ENCODE results near the gene SCN4A.
"Not testable (repeated sequence)": the region's sequence is repeated elsewhere in the genome, so short reads cannot be mapped to it uniquely, and the experiment has no call there.

SCN4A gene

DNA sequence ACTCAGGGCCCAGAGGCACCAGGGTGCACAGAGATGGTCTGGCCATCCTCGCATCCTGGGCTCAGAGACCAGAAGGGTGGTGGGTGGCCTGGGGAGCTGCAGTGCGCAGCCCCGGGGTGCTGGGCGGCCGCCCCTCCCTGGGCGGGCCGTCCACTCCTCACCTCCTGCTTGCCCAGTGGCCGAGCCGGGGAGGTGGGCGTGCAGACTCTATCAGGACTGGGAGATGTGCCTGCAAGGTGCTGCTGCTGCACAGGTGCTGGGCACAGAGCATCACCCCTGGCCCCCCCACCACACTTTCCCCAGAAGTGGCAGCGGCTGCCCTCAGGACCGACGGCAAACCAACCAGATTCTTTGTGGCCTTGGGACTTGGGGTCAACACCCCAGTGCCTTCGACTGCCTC, at the start of gene SCN4A:
TSS of gene SCN4A (minus strand) at position 123 of the 400 bp plus-strand sequence. CDS start at position 46, 77 bp downstream.
- H3K4me3 ChIP-seq (ENCODE audit: low read depth, low read length) = no peak within 1 kb of the TSS

DNA sequence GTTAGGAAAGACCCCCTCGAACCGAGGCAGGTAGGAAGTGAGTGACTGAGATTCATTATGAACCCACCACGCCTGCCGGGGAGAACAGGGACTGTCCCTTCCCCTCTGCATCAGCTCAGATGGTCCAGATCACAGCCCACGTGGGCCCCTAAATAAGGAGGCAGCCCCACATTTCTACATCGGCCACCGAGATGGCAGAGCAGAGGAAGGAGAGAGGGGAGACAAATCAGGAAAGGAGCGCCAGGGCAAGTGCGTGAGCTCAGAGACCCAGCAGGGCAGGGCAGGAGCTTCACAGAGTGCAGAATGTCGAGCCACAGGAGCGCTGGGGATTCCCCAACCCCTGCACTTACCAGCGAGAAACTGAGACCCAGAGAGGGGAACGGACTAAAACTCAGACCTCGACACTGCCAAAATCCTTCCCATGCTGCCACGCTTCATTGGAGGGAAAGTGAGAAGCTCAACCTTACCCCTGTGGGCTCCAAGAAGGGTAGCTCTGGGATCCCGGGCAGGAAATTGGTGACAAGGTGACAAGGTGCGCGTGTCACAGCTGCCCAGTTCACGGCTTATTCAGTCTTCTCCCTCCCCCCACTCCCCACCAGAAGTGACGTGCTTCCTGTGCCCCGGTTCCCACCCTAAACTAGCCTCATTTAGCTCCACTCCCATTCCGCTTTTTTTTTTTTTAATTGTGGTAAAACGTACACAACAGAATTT, 47.5 kb upstream of the SCN4A start, which contains the start of gene ICAM2:
TSS of gene ICAM2 (minus strand) at position 578 of the 711 bp plus-strand sequence. CDS start 13,942 bp downstream, outside the sequence.
- H3K4me3 ChIP-seq (ENCODE audit: low read depth, low read length) = no peak within 1 kb of the TSS

DNA sequence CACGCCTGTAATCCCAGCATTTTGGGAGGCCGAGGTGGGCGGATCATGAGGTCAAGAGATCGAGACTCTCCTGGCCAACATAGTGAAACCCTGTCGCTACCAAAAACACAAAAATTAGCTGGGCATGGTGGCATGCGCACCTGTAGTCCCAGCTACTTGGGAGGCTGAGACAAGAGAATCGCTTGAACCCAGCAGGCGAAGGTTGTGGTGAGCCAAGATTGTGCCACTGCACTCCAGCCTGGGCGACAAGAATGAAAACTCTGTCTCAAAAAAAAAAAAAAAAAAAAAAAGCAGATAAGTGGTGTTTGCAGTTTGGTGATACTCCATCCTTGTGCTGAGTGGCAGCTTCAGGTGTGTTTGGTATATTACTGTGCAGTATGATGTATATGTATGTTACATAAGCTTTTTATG, 46.8 kb upstream of the SCN4A start:
- not testable (repeated sequence) for H3K4me3 ChIP-seq (ENCODE audit: low read depth, low read length)

DNA sequence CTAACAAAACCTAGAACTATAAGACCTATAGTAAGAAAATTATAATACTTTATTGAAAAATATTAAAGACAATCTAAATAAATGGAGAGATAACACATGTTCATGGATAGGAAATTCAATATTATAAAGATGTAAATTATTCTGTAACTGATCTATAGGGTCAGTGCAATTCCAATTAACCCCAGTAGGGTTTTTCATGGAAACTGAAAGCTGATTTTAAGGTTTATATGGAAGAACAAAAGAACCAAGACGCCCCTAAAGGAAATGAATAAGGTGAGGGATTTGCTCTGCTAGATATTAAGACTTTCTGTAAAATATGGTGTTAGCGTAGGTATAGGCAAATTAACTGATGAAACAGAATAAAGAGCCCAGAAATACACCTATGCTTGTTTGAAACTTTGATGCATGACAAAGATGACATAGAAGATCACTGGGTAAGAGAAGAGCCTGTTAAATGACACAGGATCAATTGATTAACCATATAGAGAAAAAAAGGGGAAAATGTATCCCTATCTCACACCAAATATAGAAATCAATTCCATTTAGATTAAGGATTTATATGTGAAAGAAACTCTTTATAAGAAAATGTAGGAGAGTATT, 44.8 kb upstream of the SCN4A start:
- H3K4me3 ChIP-seq (ENCODE audit: low read depth, low read length) = no peak overlapping the region

DNA sequence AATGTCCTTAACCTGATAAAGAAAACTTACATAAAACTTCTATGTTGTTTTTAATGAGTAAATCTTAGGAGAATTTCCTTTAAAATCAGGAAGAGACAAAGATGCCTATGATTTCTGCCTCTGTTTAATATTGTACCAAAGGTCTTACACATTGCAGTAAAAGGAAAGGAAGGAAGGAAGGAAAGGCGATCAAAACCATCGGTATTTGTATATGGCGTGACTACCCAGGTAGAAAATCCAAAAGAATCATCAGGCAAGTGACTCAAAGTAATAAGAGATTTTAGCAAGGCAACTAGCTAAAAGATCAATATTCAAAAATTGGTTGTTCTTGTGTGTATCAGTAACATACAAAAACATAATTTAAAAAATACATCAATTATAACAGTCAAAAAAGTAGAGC, 44.3 kb upstream of the SCN4A start:
- no peak overlapping the region for H3K4me3 ChIP-seq (ENCODE audit: low read depth, low read length)

DNA sequence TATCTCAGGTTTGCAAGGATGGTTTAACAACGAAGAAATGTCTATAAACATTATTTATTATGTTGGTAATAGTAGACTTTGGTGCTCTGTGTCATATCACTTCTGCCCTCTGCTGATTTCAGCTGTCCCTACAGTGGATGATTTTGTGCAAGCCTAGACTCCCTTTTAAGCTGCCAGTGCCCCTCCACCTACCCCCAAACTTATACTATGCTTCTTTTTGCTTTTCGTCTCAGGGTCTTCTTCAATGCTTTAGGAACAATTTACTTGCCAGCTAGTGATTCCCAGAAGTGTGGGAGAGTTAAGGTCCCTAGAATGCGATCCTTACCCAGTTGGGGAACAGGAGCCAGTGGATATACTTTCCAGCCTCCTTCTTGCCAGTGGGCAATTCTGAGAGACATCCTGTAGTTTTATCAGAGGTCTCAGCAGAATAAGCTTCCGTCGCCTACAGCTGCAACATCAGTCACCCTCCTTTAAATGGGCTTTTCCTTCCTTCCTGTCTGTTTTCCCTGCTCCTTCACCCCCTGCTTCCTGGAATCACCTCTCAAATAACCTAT, 43.6 kb upstream of the SCN4A start:
- no peak overlapping the region for H3K4me3 ChIP-seq (ENCODE audit: low read depth, low read length)

DNA sequence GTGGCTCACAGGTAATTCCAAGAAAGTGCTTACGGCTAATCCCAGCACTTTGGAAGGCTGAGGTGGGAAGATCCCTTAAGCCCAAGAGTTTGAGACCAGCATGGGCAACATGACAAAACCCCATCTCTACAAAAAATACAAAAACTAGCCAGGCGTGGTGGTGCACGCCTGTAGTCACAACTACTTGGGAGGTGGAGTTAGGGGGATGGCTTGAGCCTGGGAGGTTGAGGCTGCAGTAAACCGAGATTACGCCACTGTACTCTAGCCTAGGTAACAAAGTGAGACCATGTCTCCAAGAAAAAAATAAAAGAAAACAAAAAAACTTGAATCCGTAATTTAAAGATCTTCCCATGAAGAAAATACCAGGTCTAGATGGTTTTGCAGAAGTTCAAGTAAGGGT, 42.7 kb upstream of the SCN4A start:
- no peak overlapping the region for H3K4me3 ChIP-seq (ENCODE audit: low read depth, low read length)

DNA sequence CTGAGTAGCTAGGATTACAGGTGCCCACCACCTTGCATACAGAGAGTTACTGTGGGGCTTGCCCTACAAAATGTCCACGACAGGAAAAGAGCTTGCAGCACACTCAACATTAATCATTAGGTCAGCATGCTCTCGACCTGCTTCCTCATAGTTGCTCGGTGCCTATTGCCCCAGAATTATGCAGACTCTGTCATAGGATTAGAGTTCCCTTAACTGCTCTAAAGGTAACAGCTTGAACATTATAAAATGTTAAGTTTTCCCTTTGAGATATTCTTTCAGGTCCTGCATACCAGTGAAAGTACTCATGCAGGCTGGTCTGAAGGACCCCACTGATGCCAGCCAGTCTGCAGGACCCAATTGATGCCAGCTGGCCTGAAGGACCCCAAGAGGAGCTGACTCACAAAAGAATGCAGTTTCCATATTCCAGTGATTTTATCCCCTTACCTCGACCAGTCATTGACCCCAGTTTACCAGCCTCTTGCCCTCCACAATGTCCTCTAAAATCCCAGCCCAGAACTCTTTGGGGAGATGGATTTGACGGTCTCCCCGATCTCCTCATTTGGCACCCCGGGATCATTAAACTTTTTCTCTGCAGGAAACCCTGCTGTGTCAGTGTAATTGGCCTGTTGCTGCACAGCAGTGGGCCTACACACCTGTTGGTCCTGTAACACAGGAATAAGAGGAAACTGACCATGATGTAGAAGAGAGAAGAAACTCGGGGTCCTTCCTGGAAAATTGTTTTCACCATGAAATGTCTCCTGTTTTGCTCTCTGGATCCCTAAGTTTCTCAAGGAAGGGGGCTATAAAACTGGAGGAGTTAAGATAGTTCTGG, 37.1 kb upstream of the SCN4A start:
- H3K4me3 ChIP-seq (ENCODE audit: low read depth, low read length) = no peak overlapping the region

DNA sequence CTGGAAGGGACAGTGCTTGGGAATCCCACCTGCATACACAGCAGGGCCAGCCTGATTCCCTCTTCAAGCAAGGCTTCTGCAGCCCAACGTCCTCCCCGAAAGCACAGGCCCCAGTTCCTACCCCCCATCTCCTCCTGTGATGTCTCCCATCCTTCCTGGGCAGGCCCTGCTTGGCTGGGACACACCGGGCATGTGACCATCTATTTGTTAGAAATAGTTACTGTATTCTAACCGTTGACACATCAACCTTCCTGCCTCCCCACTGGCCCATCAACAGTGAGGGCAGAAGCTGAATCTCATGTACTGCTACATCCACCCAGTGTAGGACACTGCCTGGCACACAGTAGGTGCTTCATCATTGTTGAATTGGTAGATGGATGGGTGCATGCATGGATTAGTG, 36.1 kb upstream of the SCN4A start:
- no peak overlapping the region for H3K4me3 ChIP-seq (ENCODE audit: low read depth, low read length)

DNA sequence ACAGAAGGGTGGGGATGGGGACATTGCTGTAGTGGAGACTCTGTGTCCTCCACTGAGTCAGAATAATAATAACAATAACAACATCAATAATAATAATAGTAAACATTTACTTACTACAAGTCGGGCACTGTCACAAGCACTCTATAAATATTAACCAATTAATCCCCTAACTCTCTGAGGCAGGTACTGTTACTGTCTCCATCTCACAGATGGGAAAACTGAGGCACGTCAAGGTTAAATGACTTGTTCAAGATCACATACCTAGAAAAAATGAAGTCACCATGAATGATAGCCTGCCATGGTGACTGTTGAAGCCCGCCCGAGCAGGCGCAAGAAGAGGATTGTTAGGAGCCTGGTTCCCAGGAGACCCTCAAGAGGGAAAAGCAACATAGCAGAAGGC, 35.6 kb upstream of the SCN4A start:
- H3K4me3 ChIP-seq (ENCODE audit: low read depth, low read length) = no peak overlapping the region

DNA sequence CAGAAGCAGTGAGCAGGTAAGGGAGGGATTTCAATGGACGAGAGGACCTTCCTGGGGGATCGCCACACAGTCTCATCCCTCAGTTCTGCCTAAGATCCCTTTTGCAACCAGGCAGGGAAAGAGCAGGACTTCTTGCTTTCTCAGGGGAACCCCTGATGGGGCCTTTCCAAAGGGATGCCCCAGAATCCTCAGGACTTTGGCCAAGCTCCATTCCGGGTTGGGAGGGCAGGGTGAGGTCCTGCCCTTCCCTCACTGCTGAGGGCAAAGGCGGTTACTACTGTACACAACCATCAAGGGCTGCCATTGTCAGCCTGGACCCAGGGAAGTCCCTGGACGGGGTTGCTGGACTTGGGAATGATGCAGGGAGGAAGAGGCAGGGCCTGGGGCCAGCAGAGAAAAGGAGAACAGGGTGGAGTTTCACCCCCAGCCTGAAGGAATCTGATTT, 35.1 kb upstream of the SCN4A start:
- H3K4me3 ChIP-seq (ENCODE audit: low read depth, low read length) = no peak overlapping the region

DNA sequence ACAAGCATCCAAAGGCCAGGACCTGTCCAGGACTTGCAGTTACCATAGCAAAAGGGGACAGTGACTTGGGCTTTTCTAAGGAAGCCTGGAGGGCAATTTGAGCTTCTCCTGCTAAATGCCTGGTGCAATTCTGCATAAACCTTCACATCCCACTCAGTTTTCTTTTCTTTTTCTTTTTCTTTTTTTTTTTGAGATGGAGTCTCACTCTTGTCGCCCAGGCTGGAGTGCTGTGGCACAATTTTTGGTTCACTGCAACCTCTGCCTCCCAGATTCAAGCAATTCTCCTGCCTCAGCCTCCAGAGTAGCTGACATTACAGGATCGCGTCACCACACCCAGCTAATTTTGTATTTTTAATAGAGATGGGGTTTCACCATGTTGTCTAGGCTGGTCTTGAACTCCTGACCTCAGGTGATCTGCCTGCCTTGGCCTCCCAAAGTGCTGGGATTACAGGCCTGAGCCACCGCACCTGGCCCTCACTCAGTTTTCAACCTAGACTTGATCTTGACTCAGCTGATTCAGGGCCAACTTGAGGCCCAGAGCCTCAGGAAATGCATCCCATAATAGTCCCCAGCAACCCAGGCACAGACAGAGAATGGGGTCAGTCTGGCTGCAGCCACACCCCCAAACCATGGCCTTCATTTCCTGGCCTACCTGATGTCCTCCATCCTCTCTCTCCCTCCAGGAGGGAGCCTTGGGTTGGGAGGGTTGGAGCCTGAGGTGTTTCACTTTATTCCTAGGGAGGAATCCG, 34.5 kb upstream of the SCN4A start:
- H3K4me3 ChIP-seq (ENCODE audit: low read depth, low read length) = not testable (repeated sequence)

DNA sequence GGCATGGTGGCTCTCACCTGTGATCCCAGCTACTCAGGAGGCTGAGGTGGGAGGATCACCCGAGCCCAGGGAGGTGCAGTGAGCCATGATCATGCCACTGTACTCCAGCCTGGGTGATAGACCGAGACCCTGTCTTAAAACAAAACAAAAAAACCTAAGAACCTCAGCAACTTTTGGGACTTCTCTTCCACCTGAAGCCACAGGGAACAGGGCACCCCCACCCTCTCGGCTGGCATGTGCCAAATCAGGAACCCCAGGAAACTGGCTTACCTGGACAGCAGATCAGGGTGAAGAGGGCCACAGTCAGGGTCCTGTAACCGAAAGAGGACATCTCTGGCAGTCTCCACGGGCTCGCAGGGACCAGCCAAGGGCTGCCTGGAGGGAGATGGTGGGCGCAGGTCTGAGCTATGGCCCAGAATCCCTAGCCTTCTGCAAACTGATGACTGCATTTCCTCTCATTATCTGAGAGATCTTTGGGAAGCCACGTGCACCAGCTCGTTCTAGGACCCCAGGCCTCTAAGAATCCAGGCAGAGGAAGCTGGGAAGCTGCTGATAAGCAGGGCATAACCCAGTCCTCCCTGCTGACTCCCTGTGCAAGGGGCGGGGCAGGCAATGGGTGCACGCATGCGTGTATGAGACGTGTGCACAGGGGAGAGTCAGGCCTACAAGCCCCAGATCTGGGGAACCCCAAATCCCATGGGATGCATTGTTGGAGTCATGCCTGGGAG, 33.8 kb upstream of the SCN4A start:
- H3K4me3 ChIP-seq (ENCODE audit: low read depth, low read length) = no peak overlapping the region

DNA sequence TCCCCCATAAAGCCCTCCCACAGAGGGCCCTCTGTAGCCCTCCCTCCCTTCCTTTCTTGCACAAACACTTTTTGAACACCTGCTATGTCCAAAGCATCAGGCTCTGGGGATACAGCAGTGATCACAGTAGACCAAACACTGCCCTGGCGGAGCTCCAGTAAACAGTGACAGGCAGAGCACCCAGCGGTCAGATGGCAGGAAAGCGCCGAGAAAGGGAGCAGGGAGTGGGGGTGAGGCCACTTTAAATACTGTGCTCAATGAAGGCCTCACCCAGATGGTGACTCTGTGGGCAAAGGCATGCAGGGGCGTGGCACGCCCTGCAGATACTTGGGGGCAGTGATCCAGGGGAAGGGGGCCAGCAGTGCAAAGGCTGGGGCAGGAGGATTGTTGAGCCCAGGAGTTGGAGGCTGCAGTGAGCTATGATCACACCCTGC, 33.0 kb upstream of the SCN4A start:
- H3K4me3 ChIP-seq (ENCODE audit: low read depth, low read length) = no peak overlapping the region

DNA sequence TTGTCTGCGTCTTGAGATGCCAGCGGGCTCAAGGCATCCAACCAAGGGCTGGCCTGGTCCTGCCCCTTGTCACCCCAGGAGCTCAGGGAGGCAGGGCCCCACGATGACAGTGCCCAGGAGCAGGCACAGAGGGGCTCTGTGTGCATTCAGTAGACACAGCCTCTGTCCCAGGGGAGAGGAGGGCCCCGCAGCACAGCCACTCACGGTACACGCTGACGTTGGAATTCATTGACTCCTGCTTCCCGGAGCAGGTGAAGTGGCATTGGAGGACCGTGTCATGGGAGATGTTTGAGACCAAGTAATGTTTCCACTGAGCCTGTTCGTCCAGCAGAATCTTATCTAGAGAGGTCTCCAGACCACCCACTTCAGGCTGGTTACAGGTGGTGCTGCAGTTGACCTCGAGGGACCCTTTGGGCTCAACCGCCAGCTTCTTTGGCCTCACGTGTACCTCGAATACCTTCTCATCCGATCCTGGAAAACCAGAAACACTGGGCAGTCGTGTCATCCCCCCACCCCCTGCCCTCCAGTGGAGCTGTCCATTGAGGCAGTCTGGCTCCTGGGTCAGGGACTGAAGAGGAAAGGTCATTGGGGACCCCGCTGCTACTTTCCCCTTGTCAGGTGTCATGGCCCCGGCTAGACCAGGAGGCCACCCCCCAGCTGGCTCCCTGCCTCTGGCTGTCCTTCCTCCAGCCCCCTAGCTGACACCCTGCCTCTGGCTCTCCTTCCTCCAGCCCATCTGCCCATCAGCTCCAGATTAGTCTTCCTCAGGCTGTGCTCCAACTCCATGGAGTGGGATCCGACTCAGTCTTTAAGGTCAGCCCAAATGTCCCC, 32.4 kb upstream of the SCN4A start:
- no peak overlapping the region for H3K4me3 ChIP-seq (ENCODE audit: low read depth, low read length)

DNA sequence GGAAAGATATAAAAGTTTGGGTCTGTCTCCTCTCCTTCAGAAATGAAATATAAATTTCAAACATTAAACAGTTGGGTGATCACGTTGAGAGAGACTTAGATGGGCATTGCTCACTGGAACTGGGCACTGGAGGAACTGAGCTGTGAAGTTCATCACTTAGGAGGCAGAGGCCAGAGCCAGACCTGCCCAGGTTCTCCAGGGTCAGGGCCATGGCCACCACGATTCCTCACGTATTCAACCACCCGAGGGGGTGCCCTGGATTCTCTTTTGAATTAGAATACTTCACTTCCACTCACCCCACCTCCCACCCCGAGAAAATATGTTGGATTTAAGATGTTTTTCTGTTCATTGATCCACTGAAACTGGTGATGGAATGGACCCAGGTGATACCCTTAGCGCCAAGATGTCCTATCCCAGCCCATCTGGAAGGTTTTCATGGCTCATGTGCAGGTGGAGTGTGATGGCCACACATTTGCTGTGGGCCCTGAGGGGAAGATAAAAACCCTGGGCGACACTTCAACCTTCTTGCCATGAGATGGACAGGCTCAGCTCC, 31.6 kb upstream of the SCN4A start:
- H3K4me3 ChIP-seq (ENCODE audit: low read depth, low read length) = no peak overlapping the region

DNA sequence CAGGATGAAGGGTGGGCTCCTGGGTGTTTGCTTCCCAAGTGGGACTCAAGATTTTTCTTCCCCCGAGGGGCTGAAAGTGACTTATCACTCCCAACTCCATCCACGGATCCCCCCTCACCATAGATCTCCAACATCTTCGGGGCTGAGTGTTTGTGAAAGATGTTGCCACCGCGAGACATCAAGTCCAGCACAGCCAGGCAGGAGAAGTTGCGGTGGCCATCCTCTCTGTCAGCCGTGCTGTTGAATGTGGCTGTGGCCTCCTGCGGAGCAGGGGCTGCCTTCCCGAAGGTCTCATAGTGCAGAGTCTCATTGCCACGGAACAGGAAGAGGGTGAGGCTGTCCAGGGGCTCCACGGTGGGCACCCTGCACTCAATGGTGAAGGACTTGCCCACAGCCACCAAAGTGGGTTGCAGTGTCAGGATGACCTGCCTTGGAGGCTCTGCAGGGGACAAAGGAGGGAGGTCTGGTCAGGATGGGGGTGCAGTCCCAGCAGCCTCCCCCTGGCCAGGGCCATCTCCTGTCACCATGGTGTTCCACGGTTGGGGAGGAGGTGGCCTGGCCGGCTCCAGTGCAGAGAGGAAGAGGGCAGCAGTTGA, 30.9 kb upstream of the SCN4A start:
- no peak overlapping the region for H3K4me3 ChIP-seq (ENCODE audit: low read depth, low read length)

Measured in iPS-11a (cell line).